ENCODE data around the gene TBL1X.

DNA sequence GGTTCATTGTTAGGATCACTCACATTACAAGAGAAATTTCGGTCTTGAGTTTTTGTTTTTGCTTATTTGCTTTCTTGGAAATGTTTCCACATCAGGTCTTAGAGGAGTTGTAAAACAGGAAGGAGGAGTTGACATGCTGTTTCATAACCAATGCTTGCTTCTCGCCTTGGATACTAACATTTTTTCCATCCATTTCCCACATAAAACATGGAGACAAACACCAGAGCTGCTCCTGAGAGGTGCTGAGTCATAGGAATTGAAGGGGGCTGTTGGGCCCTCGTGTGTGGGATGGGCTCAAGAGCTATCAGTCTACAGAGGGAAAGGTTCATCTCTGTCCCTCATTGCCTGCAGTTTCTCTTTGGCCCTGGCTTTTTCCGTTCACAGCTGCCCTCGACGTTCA, 29.9 kb downstream of the TBL1X start:
- TF ChIP-seq, protein P1, sequence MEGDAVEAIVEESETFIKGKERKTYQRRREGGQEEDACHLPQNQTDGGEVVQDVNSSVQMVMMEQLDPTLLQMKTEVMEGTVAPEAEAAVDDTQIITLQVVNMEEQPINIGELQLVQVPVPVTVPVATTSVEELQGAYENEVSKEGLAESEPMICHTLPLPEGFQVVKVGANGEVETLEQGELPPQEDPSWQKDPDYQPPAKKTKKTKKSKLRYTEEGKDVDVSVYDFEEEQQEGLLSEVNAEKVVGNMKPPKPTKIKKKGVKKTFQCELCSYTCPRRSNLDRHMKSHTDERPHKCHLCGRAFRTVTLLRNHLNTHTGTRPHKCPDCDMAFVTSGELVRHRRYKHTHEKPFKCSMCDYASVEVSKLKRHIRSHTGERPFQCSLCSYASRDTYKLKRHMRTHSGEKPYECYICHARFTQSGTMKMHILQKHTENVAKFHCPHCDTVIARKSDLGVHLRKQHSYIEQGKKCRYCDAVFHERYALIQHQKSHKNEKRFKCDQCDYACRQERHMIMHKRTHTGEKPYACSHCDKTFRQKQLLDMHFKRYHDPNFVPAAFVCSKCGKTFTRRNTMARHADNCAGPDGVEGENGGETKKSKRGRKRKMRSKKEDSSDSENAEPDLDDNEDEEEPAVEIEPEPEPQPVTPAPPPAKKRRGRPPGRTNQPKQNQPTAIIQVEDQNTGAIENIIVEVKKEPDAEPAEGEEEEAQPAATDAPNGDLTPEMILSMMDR (IDR thresholded peaks at IDR 0.05): no peak
- no peak for TF ChIP-seq POLR2A (IDR thresholded peaks at IDR 0.05)
